GM19239 (cell line): ENCODE results near the gene ITPR1.

Experiments used
- DNase-seq: peaks from one replicate; pipeline ENCODE4 v3.0.0; 2011; ENCODE audit warnings: low spot score; ENCODE audit not compliant: insufficient read length
- FAIRE-seq: peaks from 2 replicates; lab custom pipeline; 2011; peaks lifted over from hg19 to GRCh38; lab: Jason Lieb, UNC

The ITPR1 gene

DNA sequence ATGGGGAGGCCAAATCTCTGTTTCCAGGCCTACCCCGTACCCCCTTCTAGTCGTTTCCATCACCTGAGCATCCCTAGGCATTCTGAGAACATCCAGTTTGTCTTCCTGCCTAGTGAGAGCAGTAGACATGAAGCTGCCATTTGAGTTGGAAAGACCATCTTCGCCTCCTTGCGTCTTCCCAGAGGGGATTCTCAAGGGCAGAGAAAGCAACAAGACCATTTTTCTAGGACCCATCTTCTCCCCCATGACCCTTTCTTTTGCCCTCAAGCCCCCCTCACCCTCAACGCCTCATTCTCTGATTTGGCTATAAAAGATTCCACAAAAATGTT is 337.4 kb downstream of the ITPR1 start:
- FAIRE-seq: no peak

DNA sequence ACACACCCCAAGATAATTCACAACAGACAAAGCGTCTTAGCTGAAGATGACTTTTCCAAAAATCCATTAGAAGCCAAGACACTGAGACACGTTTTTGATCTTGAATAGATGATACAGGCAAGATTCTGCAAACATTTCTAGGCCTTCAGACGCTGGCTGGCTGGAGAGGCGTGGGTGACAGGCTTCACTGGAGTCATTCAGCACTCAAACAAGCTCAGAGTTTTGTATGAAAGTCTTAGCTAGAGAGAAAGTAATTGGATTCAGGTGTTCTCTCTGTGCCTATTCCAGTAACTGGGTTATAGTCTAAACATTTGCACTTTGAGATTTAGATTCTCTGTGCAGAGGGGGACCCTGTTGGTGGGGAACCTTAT is 338.4 kb downstream of the ITPR1 start:
- DNase-seq (no peak), FAIRE-seq (no peak)

More for the DNA sequence above, 337.4 kb downstream of the ITPR1 start:
- no peak for DNase-seq

- DNase-seq: no peak
- FAIRE-seq: no peak
Observed at GRCh38 chr3:4833471-4833870, 340.3 kb downstream of the ITPR1 start.

DNA sequence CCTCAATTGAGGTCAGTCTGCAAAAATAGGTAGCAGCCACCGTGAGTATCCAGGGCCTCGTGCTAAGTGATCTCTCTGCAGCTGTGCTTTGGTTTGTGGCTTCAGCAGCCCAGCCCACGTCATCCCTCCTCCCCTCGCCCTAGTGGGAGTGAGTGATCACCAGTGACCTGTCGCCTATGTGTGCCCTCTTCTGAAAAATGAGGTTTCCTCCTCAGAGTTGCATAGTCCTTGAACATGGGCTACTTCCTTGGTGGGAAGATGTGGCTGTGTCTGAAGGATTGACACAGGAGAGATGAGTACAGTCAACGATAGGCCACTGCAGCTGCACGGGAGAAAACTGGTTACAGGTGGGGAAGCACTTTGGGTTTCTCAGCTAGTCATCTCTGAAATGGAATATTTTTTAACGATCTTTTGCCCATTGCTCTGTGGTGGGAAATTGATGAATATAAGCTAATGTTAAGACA is 341.3 kb downstream of the ITPR1 start:
- DNase-seq: no peak

GRCh38 chr3:4835616-4836043 is 342.5 kb downstream of the ITPR1 start:
- FAIRE-seq (no peak), DNase-seq (no peak)

More for the DNA sequence above, 341.3 kb downstream of the ITPR1 start:
- peak; percentile 79 for FAIRE-seq

DNA sequence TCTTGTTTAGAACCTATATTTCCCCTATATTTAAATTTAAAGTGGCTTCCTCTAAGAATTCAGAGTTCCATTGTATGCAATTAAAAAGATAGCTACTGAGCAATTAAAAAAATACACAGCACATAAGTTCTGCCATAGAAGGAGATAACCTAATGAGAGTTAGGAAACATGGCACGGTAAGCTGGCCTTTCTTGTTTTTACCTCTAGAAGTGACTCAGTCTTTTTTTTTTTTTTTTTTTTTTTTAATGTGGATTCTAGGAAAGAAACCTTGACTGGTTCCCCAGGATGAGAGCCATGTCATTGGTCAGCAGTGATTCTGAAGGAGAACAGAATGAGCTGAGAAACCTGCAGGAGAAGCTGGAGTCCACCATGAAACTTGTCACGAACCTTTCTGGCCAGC is 343.4 kb downstream of the ITPR1 start:
- FAIRE-seq (no peak), DNase-seq (no peak)

DNA sequence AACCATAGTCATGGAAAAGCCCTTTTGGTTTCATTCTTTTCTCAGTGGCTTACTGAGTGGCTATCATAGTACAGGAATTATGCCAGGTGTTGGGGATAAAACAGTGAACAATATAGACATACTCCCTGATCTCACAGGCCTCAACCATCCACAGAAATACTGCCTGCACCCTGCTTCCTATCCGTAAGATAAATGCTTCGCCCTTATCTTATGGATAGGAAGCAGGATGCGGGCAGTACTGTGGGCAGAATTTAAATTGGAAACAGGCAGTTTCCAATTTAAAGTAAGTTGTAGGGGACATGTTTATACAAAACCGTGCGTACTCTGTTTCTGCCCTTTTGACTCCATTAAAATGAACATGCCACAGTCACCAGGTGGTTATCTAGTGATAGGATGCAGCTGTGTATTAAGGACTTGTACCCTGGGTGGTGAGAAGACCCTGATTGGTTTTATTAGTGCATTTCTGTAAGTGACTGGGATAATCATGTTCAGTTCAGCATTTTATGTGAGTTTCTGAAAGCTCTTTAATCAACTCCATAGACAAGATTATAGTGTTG is 344.3 kb downstream of the ITPR1 start:
- DNase-seq (no peak), FAIRE-seq (no peak)

DNA sequence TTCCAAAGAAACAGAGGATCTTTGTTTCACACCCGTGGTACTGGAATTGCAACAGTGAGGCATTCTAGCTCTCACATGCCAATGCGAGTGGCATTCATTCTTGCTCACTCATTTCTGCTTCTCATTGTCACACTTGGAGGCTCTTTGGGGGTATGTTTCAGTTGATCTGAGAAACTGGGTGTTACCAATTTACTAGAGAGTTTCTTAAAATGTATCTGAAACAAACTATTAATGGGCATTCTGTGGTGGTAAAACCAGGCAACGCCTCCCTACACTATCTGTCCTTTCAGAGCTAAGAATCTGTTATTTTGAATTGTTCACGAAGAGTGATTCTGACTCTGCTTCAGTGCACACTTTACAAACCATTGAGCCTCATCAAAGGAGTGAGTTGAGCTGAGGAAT is 345.5 kb downstream of the ITPR1 start:
- FAIRE-seq (peak; percentile 71), DNase-seq (no peak)

- FAIRE-seq (no peak), DNase-seq (no peak)
Observed at GRCh38 chr3:4839278-4839677, 346.1 kb downstream of the ITPR1 start.

DNA sequence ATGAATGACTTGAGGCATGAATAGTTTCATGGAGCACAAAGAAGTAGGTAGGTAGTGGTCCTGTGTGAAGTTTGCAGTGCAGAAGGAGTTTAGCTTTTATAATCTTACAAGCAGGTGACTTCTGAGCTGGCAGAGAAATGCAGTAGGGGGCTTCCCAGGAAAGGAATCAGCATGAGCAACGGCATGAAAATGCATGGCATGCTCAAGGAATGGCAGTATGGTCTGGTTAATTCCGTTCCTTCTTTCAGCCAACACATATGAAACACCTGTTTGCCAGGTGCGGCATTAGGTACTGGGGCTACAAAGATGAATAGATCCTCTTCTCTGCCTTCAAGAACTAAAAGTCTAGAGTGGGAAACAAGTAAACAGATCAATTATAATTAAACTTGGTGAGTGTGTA is 348.1 kb downstream of the ITPR1 start:
- no peak for DNase-seq
- FAIRE-seq: no peak

- DNase-seq: no peak
- no peak for FAIRE-seq
Observed at GRCh38 chr3:4841776-4842440, 348.8 kb downstream of the ITPR1 start.

GRCh38 chr3:4843619-4844018 is 350.5 kb downstream of the ITPR1 start:
- DNase-seq (no peak), FAIRE-seq (no peak)

- DNase-seq: no peak
- FAIRE-seq: peak; percentile 84
Observed at GRCh38 chr3:4845882-4846281, 352.7 kb downstream of the ITPR1 start.

- FAIRE-seq (no peak), DNase-seq (no peak)
Observed at GRCh38 chr3:4846543-4846942, 353.4 kb downstream of the ITPR1 start.

- FAIRE-seq: no peak
- no peak for DNase-seq
Observed at GRCh38 chr3:4848176-4848825, 355.2 kb downstream of the ITPR1 start.

- FAIRE-seq: no peak
- DNase-seq: no peak
Observed at GRCh38 chr3:4849136-4849535, 356.0 kb downstream of the ITPR1 start.

- DNase-seq: no peak
- peak; percentile 51 for FAIRE-seq
Observed at GRCh38 chr3:4849739-4850138, 356.6 kb downstream of the ITPR1 start.

GRCh38 chr3:4850211-4850927 is 357.2 kb downstream of the ITPR1 start:
- FAIRE-seq (peak; percentile 89), DNase-seq (no peak)

DNA sequence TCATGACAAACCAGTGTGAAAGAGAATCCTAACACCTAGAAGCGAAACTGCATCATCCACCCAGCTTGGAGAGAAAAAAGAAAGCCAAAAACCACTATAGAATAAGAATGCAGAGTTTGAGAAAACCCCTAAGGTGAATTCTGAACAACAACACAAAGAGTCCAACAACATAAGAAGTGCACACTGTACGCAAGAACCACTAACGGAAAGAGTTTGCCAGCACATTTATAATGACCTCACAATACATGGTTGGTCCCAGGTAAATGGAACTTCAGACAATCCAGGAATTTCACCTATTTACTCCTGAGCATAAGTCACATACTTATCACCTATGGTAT is 357.7 kb downstream of the ITPR1 start:
- DNase-seq (no peak), FAIRE-seq (peak; percentile 68)

- no peak for FAIRE-seq
- no peak for DNase-seq
Observed at GRCh38 chr3:4852780-4853748, 359.9 kb downstream of the ITPR1 start.
